HepG2 (cell line): Measurements from ENCODE around the gene LAMC1. TPM values are rescaled to one million over a fixed set of nuclear protein-coding genes. Genes with fewer than 3 reads are reported as not detected.

ENCODE experiments used
- ATAC-seq: fragments of 200-7000 bp; cut with Tn5 transposase; 3 replicates; pipeline ENCODE4 v1.9.1; 2020; ENCODE audit warnings: mild to moderate bottlenecking, moderate library complexity
- BruUV-seq: library from RNA; stranded (reverse); fragments of 400-500 nt; replicated peaks from 2 replicates; lab custom pipeline; 2021; lab: Mats Ljungman, UMichigan
- CTCF ChIA-PET: fragments of 300-600 bp; formaldehyde crosslinking; extraction: SDS; loops from one replicate; lab custom pipeline; 2021; ENCODE audit warnings: low total read pairs, inconsistent platforms, low intra/inter-chr PET ratio; lab: Yijun Ruan, JAX
- POLR2A ChIA-PET: fragments of 350-600 bp; sonication (Branson Sonifier 250); formaldehyde crosslinking; loops from one replicate; lab custom pipeline; 2020; ENCODE audit warnings: antibody characterized with exemption, inconsistent platforms; lab: Yijun Ruan, JAX
- DNase-seq: peaks from one replicate; pipeline ENCODE4 v3.0.0-alpha.2; 2015; ENCODE audit warnings: low spot score
- FAIRE-seq: peaks from 3 replicates; lab custom pipeline; 2011; peaks lifted over from hg19 to GRCh38; lab: Jason Lieb, UNC
- H2AFZ ChIP-seq: one replicate; pipeline ENCODE4 v1.6.1; 2011; ENCODE audit warnings: low read length, inconsistent platforms
- H3K27ac ChIP-seq: fragments of 300-600 bp; 3 replicates; pipeline ENCODE4 v1.8.0; 2011; ENCODE audit warnings: mixed run types, mild to moderate bottlenecking, mixed read lengths, low read length, inconsistent platforms; ENCODE audit not compliant: insufficient read depth; ENCODE audit errors: extremely low read length
- H3K27me3 ChIP-seq, 2 experiments: fragments of 200-600 bp in 1 of 2; 2 replicates in 1 of 2; 3 replicates in 1 of 2; pipeline versions ENCODE4 v1.6.0 to v1.8.0; 2011; ENCODE audit warnings: low read length in 2 of 2, mild to moderate bottlenecking in 2 of 2, moderate library complexity in 2 of 2, inconsistent platforms in 1 of 2; ENCODE audit not compliant: insufficient read depth in 2 of 2, control insufficient read depth in 1 of 2
- H3K36me3 ChIP-seq, 2 experiments: fragments of 200-600 bp in 1 of 2; replicated peaks in 1 of 2; 2 replicates in 1 of 2; 3 replicates in 1 of 2; pipeline versions ENCODE4 v1.5.1 to v1.8.0; 2011; ENCODE audit warnings: low read length in 2 of 2, inconsistent platforms in 1 of 2; ENCODE audit not compliant: insufficient read depth in 2 of 2, control insufficient read depth in 1 of 2
- H3K4me1 ChIP-seq: 2 replicates; pipeline ENCODE4 v1.5.1; 2012; ENCODE audit warnings: low read length, inconsistent platforms; ENCODE audit not compliant: insufficient read depth
- H3K4me2 ChIP-seq: 2 replicates; pipeline ENCODE4 v1.6.0; 2011; ENCODE audit warnings: low read depth, low read length, inconsistent platforms
- H3K4me3 ChIP-seq, 3 experiments: fragments of 200-600 bp in 1 of 3; sonication (generic), shearing (Covaris generic) in 1 of 3; replicated peaks in 1 of 3; 2 replicates each; pipeline ENCODE4 v1.5.1; 2011 to 2016; ENCODE audit warnings: low read length in 3 of 3, inconsistent platforms in 2 of 3, low read depth in 2 of 3, mild to moderate bottlenecking in 2 of 3, control low read depth in 1 of 3, mixed read lengths in 1 of 3; ENCODE audit not compliant: insufficient read depth in 1 of 3
- H3K79me2 ChIP-seq: one replicate; pipeline ENCODE4 v1.6.1; 2011; ENCODE audit warnings: low read length, inconsistent platforms; ENCODE audit not compliant: insufficient read depth
- H3K9ac ChIP-seq: 2 replicates; pipeline ENCODE4 v1.6.0; 2011; ENCODE audit warnings: mild to moderate bottlenecking, low read depth, low read length, inconsistent platforms; ENCODE audit not compliant: insufficient read depth
- H3K9me3 ChIP-seq: 2 replicates; pipeline ENCODE4 v1.5.1; 2012; ENCODE audit warnings: mild to moderate bottlenecking, low read length
- H4K20me1 ChIP-seq: 2 replicates; pipeline ENCODE4 v1.6.0; 2011; ENCODE audit warnings: inconsistent platforms, mild to moderate bottlenecking, low read length, moderate library complexity; ENCODE audit not compliant: insufficient read depth
- ATF3 ChIP-seq: sonication (generic); formaldehyde crosslinking; IDR thresholded peaks from 2 replicates; pipeline ENCODE4 v1.4.0; 2020; ENCODE audit warnings: missing genetic modification reagents
- CEBPZ ChIP-seq: IDR thresholded peaks from 2 replicates; pipeline ENCODE4 v1.6.1; 2012; ENCODE audit warnings: low read length, improper control_type of control experiment
- DNMT3B ChIP-seq: conservative IDR thresholded peaks from 2 replicates; pipeline ENCODE4 v1.6.1; 2016; ENCODE audit warnings: missing biosample characterization, control low read depth
- ELF1 ChIP-seq: sonication (generic); formaldehyde crosslinking; IDR thresholded peaks from 2 replicates; pipeline ENCODE4 v1.4.0; 2020; ENCODE audit warnings: missing genetic modification reagents
- FOSL1 ChIP-seq: sonication (generic); formaldehyde crosslinking; IDR thresholded peaks from 2 replicates; pipeline ENCODE4 v1.9.0; 2021; ENCODE audit warnings: missing genetic modification reagents, borderline replicate concordance
- FOXJ3 ChIP-seq: sonication (generic); formaldehyde crosslinking; IDR thresholded peaks from 2 replicates; pipeline ENCODE4 v1.4.0; 2020; ENCODE audit warnings: missing genetic modification reagents, mild to moderate bottlenecking, borderline replicate concordance
- HNRNPL ChIP-seq: fragments of 200-400 bp; formaldehyde crosslinking; IDR thresholded peaks from 2 replicates; pipeline ENCODE4 v1.6.1; 2017; ENCODE audit warnings: mild to moderate bottlenecking, low read depth, low read length
- KLF15 ChIP-seq: sonication (generic); formaldehyde crosslinking; IDR thresholded peaks from 2 replicates; pipeline ENCODE4 v1.8.1; 2023; ENCODE audit warnings: borderline replicate concordance, mild to moderate bottlenecking, inconsistent platforms, missing genetic modification reagents, mixed read lengths
- MBNL3 ChIP-seq: fragments of 250-450 bp; sonication (Bioruptor Pico); conservative IDR thresholded peaks from 2 replicates; pipeline ENCODE4 v1.8.0; 2022; ENCODE audit warnings: mild to moderate bottlenecking, inconsistent platforms
- NR0B2 ChIP-seq: sonication (generic); formaldehyde crosslinking; IDR thresholded peaks from 2 replicates; pipeline ENCODE4 v1.4.0; 2020; ENCODE audit warnings: mild to moderate bottlenecking, missing genetic modification reagents
- PHF8 ChIP-seq: sonication (generic); formaldehyde crosslinking; IDR thresholded peaks from 2 replicates; pipeline ENCODE4 v1.5.0; 2020; ENCODE audit warnings: missing genetic modification reagents
- RNF2 ChIP-seq: fragments of 450-650 bp; conservative IDR thresholded peaks from 2 replicates; pipeline ENCODE4 v1.6.1; 2016; ENCODE audit warnings: low read depth
- SIX4 ChIP-seq: sonication (generic); formaldehyde crosslinking; IDR thresholded peaks from 2 replicates; pipeline ENCODE4 v1.4.0; 2020; ENCODE audit warnings: missing genetic modification reagents
- SMC3 ChIP-seq: IDR thresholded peaks from 2 replicates; pipeline ENCODE4 v1.6.1; 2011; ENCODE audit warnings: low read length, improper control_type of control experiment
- SSRP1 ChIP-seq: IDR thresholded peaks from 2 replicates; pipeline ENCODE4 v1.6.1; 2016; ENCODE audit warnings: control low read depth
- TCF7L2 ChIP-seq: IDR thresholded peaks from 2 replicates; pipeline ENCODE4 v1.6.1; 2011; ENCODE audit warnings: mild to moderate bottlenecking, low read depth, low read length, moderate library complexity
- U2AF2 ChIP-seq: fragments of 200-400 bp; formaldehyde crosslinking; IDR thresholded peaks from 2 replicates; pipeline ENCODE4 v1.6.1; 2017; ENCODE audit warnings: low read depth, mild to moderate bottlenecking, low read length
- ZBTB21 ChIP-seq: sonication (generic); formaldehyde crosslinking; IDR thresholded peaks from 2 replicates; pipeline ENCODE4 v1.4.0; 2020; ENCODE audit warnings: missing genetic modification reagents
- ZNF713 ChIP-seq: sonication (generic); formaldehyde crosslinking; IDR thresholded peaks from 2 replicates; pipeline ENCODE4 v1.4.0; 2020; ENCODE audit warnings: mild to moderate bottlenecking, missing genetic modification reagents
- ZNF766 ChIP-seq: sonication (generic); formaldehyde crosslinking; IDR thresholded peaks from 2 replicates; pipeline ENCODE4 v1.5.0; 2020; ENCODE audit warnings: missing genetic modification reagents, borderline replicate concordance
- WGBS: methylation state at CpG from one replicate; pipeline ENCODE4 v1.1.6; 2017; ENCODE audit warnings: low lambda C conversion rate; 5-methylcytosine and 5-hydroxymethylcytosine counted together
- in situ Hi-C: cut with HindIII; loops from 2 replicates; pipeline ENCODE4 v1.10.0; 2017; ENCODE audit warnings: low pct_unique_long_range_greater_than_20kb; ENCODE audit not compliant: extremely low pct_ligation_motif_present
- intact Hi-C: fragments of 100-400 bp; cut with micrococcal nuclease; formaldehyde crosslinking; loops from one replicate; pipeline ENCODE4 v1.10.0; 2022; ENCODE audit not compliant: unreplicated experiment
- polyA plus RNA-seq, 8 experiments: library from polyadenylated mRNA; depleted of rRNA in 3 of 8; stranded (reverse) in 7 of 8; unstranded in 1 of 8; fragments of >200 nt; fragmentation: Illumina TruSeq in 4 of 8; extraction: Trizol in 4 of 8; gene quantifications; 2 replicates each; pipeline versions ENCODE4 v1.2.1 to v1.2.3, GENCODE V29; 2011 to 2016; ENCODE audit warnings: low read depth in 4 of 8, missing spikeins in 1 of 8, mixed read lengths in 1 of 8; ENCODE audit not compliant: insufficient read depth in 1 of 8
- total RNA-seq, 5 experiments: library from RNA; depleted of rRNA; stranded (reverse); fragments of >200 nt; fragmentation: Illumina TruSeq; extraction: Trizol; gene quantifications; 2 replicates each; pipeline ENCODE4 v1.2.3, GENCODE V29; 2016; ENCODE audit warnings: low read depth in 1 of 5

The LAMC1 gene
- total and polyA plus RNA-seq, 2 of the 13 experiments (the other 11 are each of a cell fraction or from before 2014, with no cell fraction given) = 58.5 to 137 TPM

GRCh38 chr1:183167676-183168075 is 144.5 kb downstream of the LAMC1 start (continued):
- no peak for TF ChIP-seq ATF3 (CRISPR knock-in tag)
- TF ChIP-seq SMC3 = no peak
- TF ChIP-seq TCF7L2 = no peak
- no peak for TF ChIP-seq SIX4 (CRISPR knock-in tag)

- ChIA-PET POLR2A (no interaction called here), CTCF (no interaction called here)
- Histone ChIP-seq H3K4me2 (no peak overlapping the region), H4K20me1 (no peaks in the 10 kb centered on the region), H3K79me2 (no peaks in the 10 kb centered on the region), H3K9ac (no peak overlapping the region), H2AFZ (no peak overlapping the region), H3K27ac (no peak overlapping the region), H3K4me1 (no peaks in the 10 kb centered on the region), H3K4me3 (no peak overlapping the region), H3K9me3 (no peaks in the 10 kb centered on the region), H3K36me3 (no peaks in the 10 kb centered on the region), H3K27me3 (no peaks in the 10 kb centered on the region; a peak in 1 of 5 replicates)
- 8% methylated on average over 3 of the region's 3 CpGs for WGBS
- no peak for ATAC-seq
- in situ Hi-C loops (no loop called here), intact Hi-C loops (no loop called here)
- no TSS peak for BruUV-seq
- TF ChIP-seq RNF2 (no peak), FOSL1 (no peak), ZBTB21 (no peak), ZNF713 (CRISPR knock-in tag) (no peak), PHF8 (CRISPR knock-in tag) (no peak), NR0B2 (no peak), DNMT3B (no peak), KLF15 (CRISPR knock-in tag) (no peak), FOXJ3 (no peak), ELF1 (CRISPR knock-in tag) (no peak), CEBPZ (no peak), SSRP1 (CRISPR knock-in tag) (no peak), HNRNPL (no peak), ZNF766 (no peak), MBNL3 (CRISPR knock-in tag) (no peak), U2AF2 (no peak)
- DNase-seq = no peak
- FAIRE-seq = no peak
These were observed 145.1 kb downstream of the LAMC1 start for GRCh38 chr1:183168308-183168707.
